Tibial artery (tissue), 4 donors: ENCODE data around the gene KCNJ16.

ENCODE experiments used
- DNase-seq, 2 donors: peaks; one replicate each; pipeline ENCODE4 v3.0.0-alpha.2; 2019
- H3K27ac ChIP-seq, 2 donors: fragments of 200-600 bp; sonication (generic) in 1 of 2; 1 replicate in 1 of 2; 2 replicates in 1 of 2; pipeline ENCODE4 v1.5.1; 2018 to 2019; ENCODE audit warnings: mild to moderate bottlenecking in 1 of 2
- H3K27me3 ChIP-seq, 2 donors: fragments of 200-600 bp; sonication (generic) in 1 of 2; one replicate each; pipeline versions ENCODE4 v1.5.1 to v1.6.0; 2016 to 2019
- H3K36me3 ChIP-seq, 3 donors: fragments of 200-600 bp; sonication (generic) in 2 of 3; one replicate each; pipeline ENCODE4 v1.5.1; 2016 to 2019; ENCODE audit warnings: mild to moderate bottlenecking in 2 of 3
- H3K4me1 ChIP-seq, 4 donors: fragments of 200-600 bp; sonication (generic) in 2 of 4; 1 replicate in 3 of 4; 2 replicates in 1 of 4; pipeline ENCODE4 v1.5.1; 2016 to 2019
- H3K4me3 ChIP-seq, 2 donors: fragments of 200-600 bp; sonication (generic) in 1 of 2; 1 replicate in 1 of 2; 2 replicates in 1 of 2; pipeline ENCODE4 v1.5.1; 2018 to 2019; ENCODE audit warnings: mild to moderate bottlenecking in 2 of 2
- H3K9me3 ChIP-seq, 3 donors: fragments of 200-600 bp; sonication (generic) in 1 of 3; one replicate each; pipeline ENCODE4 v1.5.1; 2016 to 2019
- intact Hi-C: fragments of 100-400 bp; cut with DNase I; formaldehyde crosslinking; loops from one replicate; pipeline ENCODE4 v1.15.0; 2023; ENCODE audit warnings: low total_unique reads
- TF ChIP-seq, protein P1 (sequence below), 2 experiments: fragments of 200-600 bp in 1 of 2; fragments of 450-650 bp in 1 of 2; IDR thresholded peaks; one replicate each; pipeline ENCODE4 v1.5.1; 2017 to 2019; ENCODE audit warnings: antibody characterized with exemption in 2 of 2, mild to moderate bottlenecking in 1 of 2, moderate library complexity in 1 of 2

The KCNJ16 gene

DNA sequence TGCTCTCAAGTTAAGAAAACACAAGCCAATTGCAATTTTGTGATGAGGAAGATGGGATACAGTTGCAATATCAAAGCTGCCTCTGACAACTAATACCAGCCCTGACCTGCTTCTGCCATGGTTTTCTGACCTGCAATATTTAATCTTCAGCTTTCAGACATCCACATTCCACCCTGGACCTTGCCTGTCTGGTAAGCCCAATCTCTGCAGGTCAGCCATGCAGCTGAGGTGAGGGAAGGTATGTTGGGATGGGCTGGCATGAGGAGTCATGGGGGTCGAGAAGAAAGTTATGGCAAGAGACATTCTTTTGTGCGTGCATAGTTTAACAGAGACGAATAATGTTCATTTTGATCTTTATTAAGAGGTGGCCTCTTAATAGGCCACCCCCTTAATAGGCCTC lies 31.5 kb downstream of the KCNJ16 start:
- DNase-seq, result no peak
- intact Hi-C loops, result loop anchor here (2.0 kb wide), 1 partner anchor 32 kb away; no protein-coding TSS in a partner anchor
- Histone ChIP-seq H3K36me3 (no peaks in the 10 kb centered on the region), H3K4me1 (peaks cover 0 to 21% (median 6%) of the 10 kb centered on the region in 4 donors), H3K27me3 (no peaks in the 10 kb centered on the region), H3K27ac (no peak overlapping the region), H3K4me3 (no peak overlapping the region), H3K9me3 (no peaks in the 10 kb centered on the region)
- TF ChIP-seq, protein P1, sequence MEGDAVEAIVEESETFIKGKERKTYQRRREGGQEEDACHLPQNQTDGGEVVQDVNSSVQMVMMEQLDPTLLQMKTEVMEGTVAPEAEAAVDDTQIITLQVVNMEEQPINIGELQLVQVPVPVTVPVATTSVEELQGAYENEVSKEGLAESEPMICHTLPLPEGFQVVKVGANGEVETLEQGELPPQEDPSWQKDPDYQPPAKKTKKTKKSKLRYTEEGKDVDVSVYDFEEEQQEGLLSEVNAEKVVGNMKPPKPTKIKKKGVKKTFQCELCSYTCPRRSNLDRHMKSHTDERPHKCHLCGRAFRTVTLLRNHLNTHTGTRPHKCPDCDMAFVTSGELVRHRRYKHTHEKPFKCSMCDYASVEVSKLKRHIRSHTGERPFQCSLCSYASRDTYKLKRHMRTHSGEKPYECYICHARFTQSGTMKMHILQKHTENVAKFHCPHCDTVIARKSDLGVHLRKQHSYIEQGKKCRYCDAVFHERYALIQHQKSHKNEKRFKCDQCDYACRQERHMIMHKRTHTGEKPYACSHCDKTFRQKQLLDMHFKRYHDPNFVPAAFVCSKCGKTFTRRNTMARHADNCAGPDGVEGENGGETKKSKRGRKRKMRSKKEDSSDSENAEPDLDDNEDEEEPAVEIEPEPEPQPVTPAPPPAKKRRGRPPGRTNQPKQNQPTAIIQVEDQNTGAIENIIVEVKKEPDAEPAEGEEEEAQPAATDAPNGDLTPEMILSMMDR (IDR thresholded peaks at IDR 0.05), result no peak

DNA sequence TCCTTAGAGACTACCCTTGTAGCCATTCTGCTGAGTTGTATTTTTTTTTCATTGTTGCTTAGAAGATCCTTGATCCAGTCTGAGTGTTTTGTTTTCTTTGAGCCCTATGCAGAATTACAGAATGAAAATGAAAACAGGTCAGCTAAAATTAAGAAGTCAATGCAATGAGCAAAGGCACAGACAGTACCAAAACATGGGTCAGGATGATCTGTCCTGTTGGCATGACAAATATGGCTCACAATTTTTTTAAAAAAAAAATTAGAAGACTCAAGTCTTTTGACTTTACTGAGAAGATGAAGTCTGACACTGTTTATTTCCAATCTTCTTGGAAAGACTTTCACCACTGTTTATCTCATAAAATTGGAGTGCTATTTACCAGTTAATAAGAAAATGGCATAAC lies 32.4 kb downstream of the KCNJ16 start:
- H3K4me1 ChIP-seq, result peaks cover 0 to 21% (median 6%) of the 10 kb centered on the region in 4 donors
- no peak for DNase-seq
- TF ChIP-seq, protein P1 (IDR thresholded peaks at IDR 0.05), result no peak
- H3K9me3 ChIP-seq, result no peaks in the 10 kb centered on the region
- no peak overlapping the region for H3K27ac ChIP-seq
- no peaks in the 10 kb centered on the region for H3K27me3 ChIP-seq
- H3K36me3 ChIP-seq, result no peaks in the 10 kb centered on the region
- intact Hi-C loops, result loop anchor here (2.0 kb wide), 1 partner anchor 31 kb away; no protein-coding TSS in a partner anchor
- H3K4me3 ChIP-seq, result no peak overlapping the region

- H3K4me3 ChIP-seq, result no peak overlapping the region
- intact Hi-C loops, result loop anchor here (2.0 kb wide), 1 partner anchor 31 kb away; no protein-coding TSS in a partner anchor
- H3K27me3 ChIP-seq, result no peaks in the 10 kb centered on the region
- H3K36me3 ChIP-seq, result no peaks in the 10 kb centered on the region
- H3K9me3 ChIP-seq, result no peaks in the 10 kb centered on the region
- TF ChIP-seq, protein P1 (IDR thresholded peaks at IDR 0.05), result no peak
- no peak for DNase-seq
- H3K4me1 ChIP-seq, result peaks cover 0 to 21% (median 6%) of the 10 kb centered on the region in 4 donors
- H3K27ac ChIP-seq, result no peak overlapping the region
Observed at GRCh38 chr17:70107904-70108565, 33.0 kb downstream of the KCNJ16 start.

GRCh38 chr17:70109497-70109896 lies 34.5 kb downstream of the KCNJ16 start:
- Histone ChIP-seq H3K4me1 (peaks cover 0 to 21% (median 6%) of the 10 kb centered on the region in 4 donors), H3K27me3 (no peaks in the 10 kb centered on the region), H3K4me3 (no peak overlapping the region), H3K9me3 (no peaks in the 10 kb centered on the region), H3K27ac (no peak overlapping the region), H3K36me3 (no peaks in the 10 kb centered on the region)
- TF ChIP-seq, protein P1 (IDR thresholded peaks at IDR 0.05), result no peak
- intact Hi-C loops, result no loop called here
- DNase-seq, result no peak

GRCh38 chr17:70110443-70110880 lies 35.4 kb downstream of the KCNJ16 start:
- no peak overlapping the region for H3K4me3 ChIP-seq
- TF ChIP-seq, protein P1 (IDR thresholded peaks at IDR 0.05), result no peak
- no peak overlapping the region for H3K27ac ChIP-seq
- H3K4me1 ChIP-seq, result peaks cover 0 to 21% (median 6%) of the 10 kb centered on the region in 4 donors
- no peaks in the 10 kb centered on the region for H3K36me3 ChIP-seq
- intact Hi-C loops, result no loop called here
- H3K9me3 ChIP-seq, result no peaks in the 10 kb centered on the region
- H3K27me3 ChIP-seq, result no peaks in the 10 kb centered on the region
- no peak for DNase-seq
